GM12878 (cell line): ENCODE data around the gene EML3. TPM values are rescaled to one million over a fixed set of nuclear protein-coding genes. Genes with fewer than 3 reads are reported as not detected.

Source experiments
- BCL11A ChIP-seq: IDR thresholded peaks from 2 replicates; pipeline ENCODE4 v1.6.1; 2011; ENCODE audit warnings: low read depth, low read length
- E2F8 ChIP-seq: fragments of 450-650 bp; IDR thresholded peaks from 2 replicates; pipeline ENCODE4 v1.6.1; 2018; ENCODE audit warnings: mild to moderate bottlenecking, low read depth, moderate library complexity; ENCODE audit not compliant: partially characterized antibody
- EED ChIP-seq: sonication (generic); IDR thresholded peaks from 2 replicates; pipeline ENCODE4 v1.6.1; 2016; ENCODE audit warnings: antibody characterized with exemption, low read depth
- ESRRA ChIP-seq: IDR thresholded peaks from 2 replicates; pipeline ENCODE4 v1.6.1; 2012; ENCODE audit warnings: mild to moderate bottlenecking, low read length, improper control_type of control experiment
- KDM1A ChIP-seq: fragments of 200-600 bp; sonication (generic); IDR thresholded peaks from 2 replicates; pipeline ENCODE4 v1.6.1; 2016; ENCODE audit warnings: borderline replicate concordance
- MLLT1 ChIP-seq: fragments of 450-650 bp; IDR thresholded peaks from 2 replicates; pipeline ENCODE4 v1.6.1; 2016; ENCODE audit warnings: mild to moderate bottlenecking
- NR2F1 ChIP-seq: fragments of 450-650 bp; conservative IDR thresholded peaks from 2 replicates; pipeline ENCODE4 v1.6.1; 2017; ENCODE audit warnings: mild to moderate bottlenecking
- PAX8 ChIP-seq: fragments of 450-650 bp; IDR thresholded peaks from 2 replicates; pipeline ENCODE4 v1.6.1; 2017; ENCODE audit warnings: mild to moderate bottlenecking, moderate library complexity
- PBX3 ChIP-seq: IDR thresholded peaks from 2 replicates; pipeline ENCODE4 v1.6.1; 2011; ENCODE audit warnings: mild to moderate bottlenecking, low read depth, low read length, moderate library complexity; ENCODE audit not compliant: insufficient replicate concordance
- REST ChIP-seq: IDR thresholded peaks from 2 replicates; pipeline ENCODE4 v1.6.1; 2012; ENCODE audit warnings: mild to moderate bottlenecking, low read depth, low read length
- SIN3A ChIP-seq: IDR thresholded peaks from 2 replicates; pipeline ENCODE4 v1.6.1; 2012; ENCODE audit warnings: low read depth, low read length, improper control_type of control experiment
- SP1 ChIP-seq: IDR thresholded peaks from one replicate; pipeline ENCODE4 v1.6.1; 2011; ENCODE audit warnings: low read depth, low read length
- SPI1 ChIP-seq: IDR thresholded peaks from 2 replicates; pipeline ENCODE4 v1.6.1; 2011; ENCODE audit warnings: low read depth, mild to moderate bottlenecking, low read length, moderate library complexity, borderline replicate concordance; ENCODE audit not compliant: insufficient read depth
- SREBF2 ChIP-seq: IDR thresholded peaks from 2 replicates; pipeline ENCODE4 v1.6.1; 2012; ENCODE audit warnings: mild to moderate bottlenecking, low read length
- YBX1 ChIP-seq: fragments of 450-650 bp; IDR thresholded peaks from 2 replicates; pipeline ENCODE4 v1.6.1; 2016; ENCODE audit warnings: antibody characterized with exemption
- ZNF24 ChIP-seq: fragments of 450-650 bp; IDR thresholded peaks from 2 replicates; pipeline ENCODE4 v1.6.1; 2017; ENCODE audit warnings: antibody characterized with exemption, mild to moderate bottlenecking
- polyA plus RNA-seq, 11 experiments: library from polyadenylated mRNA; depleted of rRNA in 4 of 11; unstranded in 6 of 11; stranded (reverse) in 5 of 11; fragments of >200 nt; fragmentation: Nextera tagmentation in 4 of 11; fragmentation: Illumina TruSeq in 1 of 11; extraction: Ambion mirVana in 4 of 11; extraction: Trizol in 1 of 11; gene quantifications; 1 replicate in 1 of 11; 2 replicates in 10 of 11; pipeline versions ENCODE4 v1.2.1 to v1.2.3, GENCODE V29; 2011 to 2016; ENCODE audit warnings: inconsistent platforms in 2 of 11, missing spikeins in 2 of 11, low read depth in 1 of 11
- total RNA-seq, 4 experiments: library from RNA; depleted of rRNA in 3 of 4; stranded (reverse); fragments of >200 nt in 3 of 4; fragmentation: Illumina TruSeq in 1 of 4; extraction: Trizol in 1 of 4; gene quantifications; 2 replicates each; pipeline versions ENCODE4 v1.2.1 to v1.2.3, GENCODE V29; 2013 to 2021
- TF ChIP-seq, protein P1 (sequence below): fragments of 450-650 bp; IDR thresholded peaks from 2 replicates; pipeline ENCODE4 v1.6.1; 2017; ENCODE audit warnings: low read depth, mild to moderate bottlenecking, moderate library complexity
- TF ChIP-seq, protein P2 (sequence below): IDR thresholded peaks from 2 replicates; pipeline ENCODE4 v1.6.1; 2012; ENCODE audit warnings: low read depth, low read length, improper control_type of control experiment

EML3 gene
- total and polyA plus RNA-seq, 10 of the 15 experiments (the other 5 are each of a cell fraction or from before 2014, with no cell fraction given), result 0.58 to 82.5 (median 24.8) TPM

DNA sequence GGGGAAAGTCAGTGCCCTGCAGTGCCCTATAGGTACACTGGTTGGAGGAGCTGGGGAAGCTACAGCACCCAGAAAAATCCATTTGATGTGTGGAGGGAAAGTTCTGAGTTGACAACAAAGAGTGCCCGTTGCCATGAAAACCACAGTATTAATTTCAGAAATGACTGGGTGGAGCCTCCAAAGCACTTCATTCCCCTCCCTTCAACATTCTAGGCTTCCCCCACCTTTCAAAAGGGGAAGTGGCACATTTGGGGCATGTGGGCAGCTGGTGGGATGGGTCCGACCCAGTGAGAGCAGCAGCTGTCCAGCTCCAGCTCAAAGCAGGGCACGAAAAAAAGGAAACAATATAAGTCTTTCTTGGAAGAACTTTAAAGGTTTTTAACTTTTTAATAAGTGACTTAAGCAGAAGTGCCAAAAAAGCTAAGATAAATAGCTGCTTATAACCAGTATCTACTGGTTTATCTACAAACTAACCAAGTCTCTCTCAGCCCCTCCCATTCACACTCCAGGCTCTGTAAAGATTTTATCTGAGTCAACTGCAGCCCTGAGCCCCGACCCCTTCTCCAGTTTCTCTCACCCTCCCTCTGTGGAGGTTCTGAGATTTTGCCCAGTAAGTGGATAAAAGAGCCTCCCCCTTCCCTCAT lies 57.0 kb downstream of the EML3 start (continued):
- TF ChIP-seq, protein P1, sequence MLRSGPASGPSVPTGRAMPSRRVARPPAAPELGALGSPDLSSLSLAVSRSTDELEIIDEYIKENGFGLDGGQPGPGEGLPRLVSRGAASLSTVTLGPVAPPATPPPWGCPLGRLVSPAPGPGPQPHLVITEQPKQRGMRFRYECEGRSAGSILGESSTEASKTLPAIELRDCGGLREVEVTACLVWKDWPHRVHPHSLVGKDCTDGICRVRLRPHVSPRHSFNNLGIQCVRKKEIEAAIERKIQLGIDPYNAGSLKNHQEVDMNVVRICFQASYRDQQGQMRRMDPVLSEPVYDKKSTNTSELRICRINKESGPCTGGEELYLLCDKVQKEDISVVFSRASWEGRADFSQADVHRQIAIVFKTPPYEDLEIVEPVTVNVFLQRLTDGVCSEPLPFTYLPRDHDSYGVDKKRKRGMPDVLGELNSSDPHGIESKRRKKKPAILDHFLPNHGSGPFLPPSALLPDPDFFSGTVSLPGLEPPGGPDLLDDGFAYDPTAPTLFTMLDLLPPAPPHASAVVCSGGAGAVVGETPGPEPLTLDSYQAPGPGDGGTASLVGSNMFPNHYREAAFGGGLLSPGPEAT, result peak; percentile 91
- TF ChIP-seq SPI1 (peak; percentile 100), SREBF2 (no peak), NR2F1 (peak; percentile 33; the same call in 1 of the 2 replicates), SP1 (peak; percentile 69), PBX3 (peak; percentile 12), MLLT1 (peak; percentile 77), ESRRA (no peak), ZNF24 (no peak), EED (peak; percentile 91), YBX1 (no peak), REST (peak; percentile 63), E2F8 (no peak), SIN3A (no peak), BCL11A (peak; percentile 83), KDM1A (no peak), PAX8 (no peak)
- TF ChIP-seq, protein P2, sequence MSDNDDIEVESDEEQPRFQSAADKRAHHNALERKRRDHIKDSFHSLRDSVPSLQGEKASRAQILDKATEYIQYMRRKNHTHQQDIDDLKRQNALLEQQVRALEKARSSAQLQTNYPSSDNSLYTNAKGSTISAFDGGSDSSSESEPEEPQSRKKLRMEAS, result 0 out of 2 replicates have a peak, but pooled peaks have one; percentile 49
